ENCODE data around the gene DDX19B. TPM values are rescaled to one million over a fixed set of nuclear protein-coding genes. Genes with fewer than 3 reads are reported as not detected.
"Not testable (repeated sequence)": the region's sequence is repeated elsewhere in the genome, so short reads cannot be mapped to it uniquely, and the experiment has no call there.

The DDX19B gene
- polyA plus RNA-seq, 3 donors: 31.4 to 38.1 (median 34.8) TPM

GRCh38 chr16:70341600-70341999, 42.6 kb downstream of the DDX19B start:
- DNase-seq: no peak

GRCh38 chr16:70342016-70342415, 43.0 kb downstream of the DDX19B start:
- no peak for DNase-seq

GRCh38 chr16:70345840-70346239, 46.9 kb downstream of the DDX19B start:
- no peak for DNase-seq

GRCh38 chr16:70348991-70349390, 50.0 kb downstream of the DDX19B start:
- DNase-seq: no peak

GRCh38 chr16:70349783-70350182, 50.8 kb downstream of the DDX19B start:
- DNase-seq: no peak

- DNase-seq: no peak
These were observed 60.6 kb downstream of the DDX19B start for GRCh38 chr16:70359552-70359951.

- no peak for DNase-seq
These were observed 65.4 kb downstream of the DDX19B start for GRCh38 chr16:70364399-70364798.

GRCh38 chr16:70370145-70370544, 71.2 kb downstream of the DDX19B start:
- DNase-seq: not testable (repeated sequence)

GRCh38 chr16:70370924-70371323, 71.9 kb downstream of the DDX19B start:
- no peak for DNase-seq

GRCh38 chr16:70372921-70373728, 74.1 kb downstream of the DDX19B start:
- no peak for DNase-seq

- DNase-seq: no peak
These were observed 75.2 kb downstream of the DDX19B start for GRCh38 chr16:70374213-70374612.

- no peak for DNase-seq
These were observed 76.9 kb downstream of the DDX19B start for GRCh38 chr16:70375636-70376611.

- DNase-seq: no peak
These were observed 78.8 kb downstream of the DDX19B start for GRCh38 chr16:70377782-70378181.

GRCh38 chr16:70378869-70379493, 80.0 kb downstream of the DDX19B start:
- DNase-seq: no peak

- peak; percentile 39 for DNase-seq
These were observed 81.4 kb downstream of the DDX19B start for GRCh38 chr16:70380248-70380918.

- peak; percentile 97 for DNase-seq
These were observed 82.1 kb downstream of the DDX19B start for GRCh38 chr16:70380919-70381603.

GRCh38 chr16:70381604-70382342, 82.8 kb downstream of the DDX19B start:
- no peak for DNase-seq

- DNase-seq: no peak
These were observed 84.5 kb downstream of the DDX19B start for GRCh38 chr16:70383421-70383960.
